Ammon's horn (tissue), 1 donor: ENCODE measurements around the gene STK32B.
"Not testable (repeated sequence)": the region's sequence is repeated elsewhere in the genome, so short reads cannot be mapped to it uniquely, and the experiment has no call there.

Experiments
- DNase-seq: peaks from one replicate; pipeline ENCODE4 v3.0.0-alpha.2; 2016; ENCODE audit warnings: low spot score

STK32B gene

GRCh38 chr4:5393911-5394513 lies 342.7 kb downstream of the STK32B start:
- no peak for DNase-seq

- no peak for DNase-seq
Measured at GRCh38 chr4:5395781-5396180, 344.5 kb downstream of the STK32B start.

- DNase-seq, result no peak
Measured at GRCh38 chr4:5398056-5398455, 346.8 kb downstream of the STK32B start.

GRCh38 chr4:5399124-5399523 lies 347.8 kb downstream of the STK32B start:
- no peak for DNase-seq

- no peak for DNase-seq
Measured at GRCh38 chr4:5399790-5400421, 348.6 kb downstream of the STK32B start.

GRCh38 chr4:5403746-5404497 lies 352.6 kb downstream of the STK32B start:
- no peak for DNase-seq

GRCh38 chr4:5409237-5409636 lies 358.0 kb downstream of the STK32B start:
- no peak for DNase-seq

- peak; percentile 21 for DNase-seq
Measured at GRCh38 chr4:5409972-5410618, 358.8 kb downstream of the STK32B start.

- no peak for DNase-seq
Measured at GRCh38 chr4:5412296-5412695, 361.0 kb downstream of the STK32B start.

- DNase-seq, result no peak
Measured at GRCh38 chr4:5412751-5413150, 361.5 kb downstream of the STK32B start.

GRCh38 chr4:5416637-5417036 lies 365.4 kb downstream of the STK32B start:
- no peak for DNase-seq

- DNase-seq, result no peak
Measured at GRCh38 chr4:5420266-5420665, 369.0 kb downstream of the STK32B start.

GRCh38 chr4:5421416-5421815 lies 370.1 kb downstream of the STK32B start:
- DNase-seq, result no peak

- DNase-seq, result no peak
Measured at GRCh38 chr4:5422195-5422594, 370.9 kb downstream of the STK32B start.

GRCh38 chr4:5423670-5424069 lies 372.4 kb downstream of the STK32B start:
- DNase-seq, result no peak

- DNase-seq, result no peak
Measured at GRCh38 chr4:5424211-5424610, 372.9 kb downstream of the STK32B start.

GRCh38 chr4:5424901-5425300 lies 373.6 kb downstream of the STK32B start:
- DNase-seq, result no peak

- no peak for DNase-seq
Measured at GRCh38 chr4:5429747-5430146, 378.5 kb downstream of the STK32B start.

- DNase-seq, result no peak
Measured at GRCh38 chr4:5433196-5433595, 381.9 kb downstream of the STK32B start.

- no peak for DNase-seq
Measured at GRCh38 chr4:5435201-5435600, 383.9 kb downstream of the STK32B start.

- no peak for DNase-seq
Measured at GRCh38 chr4:5435823-5436222, 384.5 kb downstream of the STK32B start.

- DNase-seq, result not testable (repeated sequence)
Measured at GRCh38 chr4:5443976-5444802, 392.9 kb downstream of the STK32B start.
